Activated naive CD4-positive, alpha-beta T cell treated with anti-CD3 and anti-CD28 coated beads, Interleukin-2, amount 50 U/mL, for 72 hours (primary cell): ENCODE results near the gene ZER1. TPM values are rescaled to one million over a fixed set of nuclear protein-coding genes. Genes with fewer than 3 reads are reported as not detected.

Source experiments
- ATAC-seq, 2 donors: fragments of 150-1000 bp; cut with Tn5 transposase; 2 replicates each; pipeline ENCODE4 v1.10.0; 2021; ENCODE audit warnings: mild to moderate bottlenecking in 2 of 2, moderate library complexity in 2 of 2
- DNase-seq, 2 donors: peaks; one replicate each; pipeline ENCODE4 v3.0.0; 2021 to 2022; ENCODE audit warnings: low spot score in 2 of 2
- H3K27ac Mint-ChIP-seq, 2 donors: one replicate each; pipeline ENCODE4 v1.8.0; 2022; ENCODE audit warnings: mild to moderate bottlenecking in 2 of 2, mixed read lengths in 2 of 2
- H3K36me3 Mint-ChIP-seq, 2 donors: one replicate each; pipeline ENCODE4 v1.8.0; 2022; ENCODE audit warnings: mixed read lengths in 2 of 2
- H3K9me3 Mint-ChIP-seq, 2 donors: one replicate each; pipeline ENCODE4 v1.8.0; 2022; ENCODE audit warnings: mixed read lengths in 2 of 2
- total RNA-seq, 2 donors: library from RNA; stranded (reverse); gene quantifications; one replicate each; pipeline ENCODE4 v1.2.3, GENCODE V29; 2022

The ZER1 gene
- 10 to 100 TPM; 17.3 to 24.9 TPM for total RNA-seq

GRCh38 chr9:128771745-128772519, at the start of gene ZER1:
Gene ZER1 (minus strand): TSS chr9:128771927. CDS start chr9:128755565, 16,362 bp downstream.
- DNase-seq, result peak; percentile 89 to 95
- Mint-ChIP-seq H3K9me3 (peaks cover 0 to 5% of the 10 kb centered on the region in 2 donors), H3K36me3 (peaks cover 0 to 7% of the 10 kb centered on the region in 2 donors), H3K27ac (peak within 1 kb of the TSS; percentile 94 to 98)
- peak; percentile 97 to 98 for ATAC-seq

- Mint-ChIP-seq H3K36me3 (no peaks in the 10 kb centered on the region), H3K9me3 (no peaks in the 10 kb centered on the region), H3K27ac (peak overlapping the region; percentile 58 to 77)
- no peak for DNase-seq
- no peak for ATAC-seq
Observed at GRCh38 chr9:128820665-128821583, 49.2 kb upstream of the ZER1 start.

- ATAC-seq (no peak), DNase-seq (no peak)
- no peaks in the 10 kb centered on the region for H3K36me3 Mint-ChIP-seq
- no peaks in the 10 kb centered on the region for H3K9me3 Mint-ChIP-seq
- H3K27ac Mint-ChIP-seq, result no peak overlapping the region
Observed at GRCh38 chr9:128819716-128820664, 48.3 kb upstream of the ZER1 start.

GRCh38 chr9:128818839-128819715, 47.4 kb upstream of the ZER1 start:
- H3K27ac Mint-ChIP-seq, result peak overlapping the region in 1 of 2 donors; percentile 85
- no peaks in the 10 kb centered on the region for H3K36me3 Mint-ChIP-seq
- ATAC-seq (peak; percentile 34 to 48), DNase-seq (peak in 1 of 2 donors; percentile 53)
- no peaks in the 10 kb centered on the region for H3K9me3 Mint-ChIP-seq

GRCh38 chr9:128818099-128818838, 46.5 kb upstream of the ZER1 start, which contains the start of gene ENDOG:
Gene ENDOG (plus strand): TSS chr9:128818500. CDS start chr9:128818685, 185 bp downstream.
- peak; percentile 98 to 100 for DNase-seq
- H3K36me3 Mint-ChIP-seq, result no peaks in the 10 kb centered on the region
- peak within 1 kb of the TSS; percentile 75 to 85 for H3K27ac Mint-ChIP-seq
- no peaks in the 10 kb centered on the region for H3K9me3 Mint-ChIP-seq
- ATAC-seq, result peak; percentile 93

GRCh38 chr9:128810873-128811272, 39.1 kb upstream of the ZER1 start:
- Mint-ChIP-seq H3K27ac (peak overlapping the region in 1 of 2 donors; percentile 22), H3K36me3 (no peaks in the 10 kb centered on the region), H3K9me3 (no peaks in the 10 kb centered on the region)
- no peak for ATAC-seq
- DNase-seq, result no peak

- H3K9me3 Mint-ChIP-seq, result no peaks in the 10 kb centered on the region
- H3K27ac Mint-ChIP-seq, result peak overlapping the region in 1 of 2 donors; percentile 81
- DNase-seq, result no peak
- peak in 1 of 2 donors; percentile 20 for ATAC-seq
- H3K36me3 Mint-ChIP-seq, result no peaks in the 10 kb centered on the region
Observed at GRCh38 chr9:128809831-128810230, 38.1 kb upstream of the ZER1 start.

- H3K36me3 Mint-ChIP-seq, result no peaks in the 10 kb centered on the region
- DNase-seq (no peak), ATAC-seq (no peak)
- H3K9me3 Mint-ChIP-seq, result no peaks in the 10 kb centered on the region
- peak overlapping the region in 1 of 2 donors; percentile 46 for H3K27ac Mint-ChIP-seq
Observed at GRCh38 chr9:128809036-128809599, 37.4 kb upstream of the ZER1 start.

GRCh38 chr9:128808543-128808942, 36.8 kb upstream of the ZER1 start:
- DNase-seq, result no peak
- H3K36me3 Mint-ChIP-seq, result no peaks in the 10 kb centered on the region
- H3K27ac Mint-ChIP-seq, result peak overlapping the region in 1 of 2 donors; percentile 46
- H3K9me3 Mint-ChIP-seq, result no peaks in the 10 kb centered on the region
- ATAC-seq, result no peak

- Mint-ChIP-seq H3K9me3 (no peaks in the 10 kb centered on the region), H3K27ac (peak overlapping the region in 1 of 2 donors; percentile 46), H3K36me3 (no peaks in the 10 kb centered on the region)
- ATAC-seq (no peak), DNase-seq (no peak)
Observed at GRCh38 chr9:128807827-128808226, 36.1 kb upstream of the ZER1 start.

GRCh38 chr9:128805661-128806060, 33.9 kb upstream of the ZER1 start:
- DNase-seq (no peak), ATAC-seq (no peak)
- no peaks in the 10 kb centered on the region for H3K9me3 Mint-ChIP-seq
- peak overlapping the region; percentile 55 to 56 for H3K27ac Mint-ChIP-seq
- H3K36me3 Mint-ChIP-seq, result no peaks in the 10 kb centered on the region

- Mint-ChIP-seq H3K27ac (peak overlapping the region; percentile 29 to 47), H3K9me3 (no peaks in the 10 kb centered on the region), H3K36me3 (no peaks in the 10 kb centered on the region)
- no peak for DNase-seq
- no peak for ATAC-seq
Observed at GRCh38 chr9:128802482-128802881, 30.8 kb upstream of the ZER1 start.

- H3K36me3 Mint-ChIP-seq, result no peaks in the 10 kb centered on the region
- DNase-seq, result no peak
- H3K9me3 Mint-ChIP-seq, result no peaks in the 10 kb centered on the region
- H3K27ac Mint-ChIP-seq, result no peak overlapping the region
- no peak for ATAC-seq
Observed at GRCh38 chr9:128800061-128800460, 28.3 kb upstream of the ZER1 start.

GRCh38 chr9:128798896-128799295, 27.2 kb upstream of the ZER1 start:
- Mint-ChIP-seq H3K36me3 (no peaks in the 10 kb centered on the region), H3K9me3 (no peaks in the 10 kb centered on the region)
- no peak for DNase-seq

More at GRCh38 chr9:128798896-128799295, 27.2 kb upstream of the ZER1 start:
- H3K27ac Mint-ChIP-seq, result no peak overlapping the region
- ATAC-seq, result no peak
